Pancreas (tissue), 10 donors: ENCODE results near the gene CPED1. TPM values are rescaled to one million over a fixed set of nuclear protein-coding genes. Genes with fewer than 3 reads are reported as not detected.

Source experiments
- ATAC-seq, 4 donors: fragments of 200-7000 bp; cut with Tn5 transposase; one replicate each; pipeline versions ENCODE4 v1.8.0 to v1.9.1; 2020; ENCODE audit warnings: mild to moderate bottlenecking in 4 of 4, moderate library complexity in 4 of 4
- DNase-seq, 6 donors: peaks; one replicate each; pipeline ENCODE4 v3.0.0-alpha.2; 2020
- FAIRE-seq: peaks from 2 replicates; lab custom pipeline; 2012; peaks lifted over from hg19 to GRCh38; lab: Jason Lieb, UNC
- H3K27ac ChIP-seq, 4 donors: fragments of 200-600 bp; sonication (generic); 1 replicate in 3 of 4; 2 replicates in 1 of 4; pipeline versions ENCODE4 v1.5.0 to v1.8.0; 2020
- H3K27me3 ChIP-seq, 4 donors: fragments of 200-600 bp; one replicate each; pipeline ENCODE4 v1.8.0; 2021
- H3K36me3 ChIP-seq, 3 donors: fragments of 200-600 bp; sonication (generic) in 1 of 3; one replicate each; pipeline versions ENCODE4 v1.5.0 to v1.8.0; 2020 to 2021
- H3K4me1 ChIP-seq, 3 donors: fragments of 200-600 bp; one replicate each; pipeline ENCODE4 v1.8.0; 2021
- H3K4me3 ChIP-seq, 4 donors: fragments of 200-600 bp; sonication (generic) in 2 of 4; one replicate each; pipeline versions ENCODE4 v1.5.0 to v1.8.0; 2020 to 2021
- H3K9me3 ChIP-seq, 4 donors: fragments of 200-600 bp; one replicate each; pipeline ENCODE4 v1.8.0; 2021
- CTCF ChIP-seq, 4 donors: fragments of 200-600 bp; sonication (generic) in 3 of 4; IDR thresholded peaks; one replicate each; pipeline versions ENCODE4 v1.5.0 to v1.8.0; 2021; ENCODE audit warnings: antibody characterized with exemption in 4 of 4
- WGBS, 2 donors: extraction: QIAGEN DNeasy Blood & Tissue Kit; methylation state at CpG; one replicate each; pipeline ENCODE4 v1.1.7; 2013; 5-methylcytosine and 5-hydroxymethylcytosine counted together
- intact Hi-C, 3 donors: fragments of 100-400 bp; cut with DNase I; formaldehyde crosslinking; loops; one replicate each; pipeline versions ENCODE4 v1.11.1 to v1.14.2; 2022
- polyA plus RNA-seq, 2 donors: library from polyadenylated mRNA; stranded (reverse); fragments of 200-250 nt; gene quantifications; one replicate each; pipeline ENCODE4 v1.2.3, GENCODE V29; 2013
- total RNA-seq, 6 donors: library from RNA; stranded (reverse); fragmentation: NEBNext Ultra II Directional in 4 of 6; extraction: Animal tissue kit (Norgen Biotek cat#: 25700) in 4 of 6; gene quantifications; one replicate each; pipeline versions ENCODE4 v1.2.1 to v1.2.4, GENCODE V29; 2021 to 2023
- donor health status: healthy with polysubstance abuse.
- donor health status: DM: no; HTN: no; CAD: no; lungs with moderate emphysema.
- donor health status: DM: no; HTN: no; CAD: no.
- donor health status: control.
- donor health status: control.
- donor health status: Bipolar disorder and iron deficiency.
- donor health status: DM: yes; HTN: yes; CAD: no.
- donor health status: DM: no; HTN: no; CAD: no.
- donor health status: DM: no; HTN: no; CAD: no.
- donor health status: DM: yes; HTN: yes; CAD: no.

The CPED1 gene
- total and polyA plus RNA-seq, 8 donors: 0.57 to 6.1 (median 1.3) TPM

- Histone ChIP-seq H3K4me3 (no peak overlapping the region), H3K9me3 (no peaks in the 10 kb centered on the region), H3K36me3 (no peaks in the 10 kb centered on the region), H3K27me3 (peaks cover 0 to 26% (median 5%) of the 10 kb centered on the region in 4 donors), H3K4me1 (peaks cover 0 to 3% (median 0%) of the 10 kb centered on the region in 3 donors), H3K27ac (no peak overlapping the region)
- no peak for TF ChIP-seq CTCF (IDR thresholded peaks at IDR 0.05)
- DNase-seq: no peak
- intact Hi-C loops: no loop called here
- no peak for FAIRE-seq
- no peak for ATAC-seq
Measured at GRCh38 chr7:120992965-120993494, 4.5 kb downstream of the CPED1 start.

- intact Hi-C loops: no loop called here
- Histone ChIP-seq H3K36me3 (no peaks in the 10 kb centered on the region), H3K9me3 (no peaks in the 10 kb centered on the region), H3K4me1 (peaks cover 0 to 3% (median 0%) of the 10 kb centered on the region in 3 donors), H3K4me3 (no peak overlapping the region), H3K27ac (no peak overlapping the region), H3K27me3 (peaks cover 0 to 26% (median 5%) of the 10 kb centered on the region in 4 donors)
- ATAC-seq: no peak
- no peak for DNase-seq
- WGBS, 2 donors: 60 to 71% methylated on average over 5 of the region's 5 CpGs
- no peak for TF ChIP-seq CTCF (IDR thresholded peaks at IDR 0.05)
- FAIRE-seq: no peak
Measured at GRCh38 chr7:120993553-120994191, 5.2 kb downstream of the CPED1 start.

- no peak overlapping the region for H3K4me3 ChIP-seq
- 70 to 84% methylated on average over 5 of the region's 5 CpGs for WGBS, 2 donors
- no peak for DNase-seq
- no peaks in the 10 kb centered on the region for H3K4me1 ChIP-seq
- FAIRE-seq: no peak
- H3K36me3 ChIP-seq: no peaks in the 10 kb centered on the region
- no peak overlapping the region for H3K27ac ChIP-seq
- no peak for ATAC-seq
- no peak for TF ChIP-seq CTCF (IDR thresholded peaks at IDR 0.05)
- intact Hi-C loops: no loop called here
- H3K9me3 ChIP-seq: no peaks in the 10 kb centered on the region
- H3K27me3 ChIP-seq: peaks cover 0 to 26% (median 5%) of the 10 kb centered on the region in 4 donors
Measured at GRCh38 chr7:120994512-120995410, 6.2 kb downstream of the CPED1 start.

- Histone ChIP-seq H3K36me3 (no peaks in the 10 kb centered on the region), H3K4me1 (no peaks in the 10 kb centered on the region), H3K4me3 (no peak overlapping the region), H3K27me3 (peaks cover 0 to 24% (median 4%) of the 10 kb centered on the region in 4 donors), H3K9me3 (no peaks in the 10 kb centered on the region), H3K27ac (no peak overlapping the region)
- ATAC-seq (peak in 1 of 4 donors; percentile 14), FAIRE-seq (no peak), DNase-seq (no peak)
- no peak for TF ChIP-seq CTCF (IDR thresholded peaks at IDR 0.05)
- intact Hi-C loops: no loop called here
- WGBS, 2 donors: 85 to 90% methylated on average over 2 of the region's 2 CpGs
Measured at GRCh38 chr7:120995654-120996053, 7.1 kb downstream of the CPED1 start.
